GM23248 (cell line): ENCODE results near the gene FITM1. TPM values are rescaled to one million over a fixed set of nuclear protein-coding genes. Genes with fewer than 3 reads are reported as not detected.

ENCODE experiments used
- DNase-seq: peaks from one replicate; pipeline ENCODE4 v3.0.0-alpha.2; 2015
- H2AFZ ChIP-seq: fragments of 200-600 bp; sonication (generic); 2 replicates; pipeline ENCODE4 v1.6.1; 2016; ENCODE audit warnings: antibody characterized with exemption
- H3F3A ChIP-seq: fragments of 200-600 bp; sonication (generic); 2 replicates; pipeline ENCODE4 v1.6.1; 2016; ENCODE audit warnings: mild to moderate bottlenecking, antibody characterized with exemption, mixed run types; ENCODE audit not compliant: insufficient read depth
- H3K27ac ChIP-seq: fragments of 200-600 bp; sonication (generic); 2 replicates; pipeline ENCODE4 v1.5.1; 2016; ENCODE audit warnings: mild to moderate bottlenecking
- H3K27me3 ChIP-seq: fragments of 200-600 bp; sonication (generic); replicated peaks from 2 replicates; pipeline ENCODE4 v1.6.1; 2016; ENCODE audit warnings: mild to moderate bottlenecking; ENCODE audit not compliant: insufficient read depth
- H3K36me3 ChIP-seq: fragments of 200-600 bp; sonication (generic); 2 replicates; pipeline ENCODE4 v1.6.1; 2016; ENCODE audit warnings: low read depth, mild to moderate bottlenecking
- H3K4me1 ChIP-seq: fragments of 200-600 bp; sonication (generic); 2 replicates; pipeline ENCODE4 v1.6.1; 2016; ENCODE audit warnings: mild to moderate bottlenecking; ENCODE audit not compliant: insufficient read depth
- H3K4me2 ChIP-seq: fragments of 200-600 bp; sonication (generic); one replicate; pipeline ENCODE4 v1.6.1; 2016; ENCODE audit warnings: mild to moderate bottlenecking; ENCODE audit not compliant: unreplicated experiment
- H3K4me3 ChIP-seq: fragments of 200-600 bp; sonication (generic); 2 replicates; pipeline ENCODE4 v1.5.1; 2016; ENCODE audit warnings: mild to moderate bottlenecking
- H3K79me2 ChIP-seq: fragments of 200-600 bp; sonication (generic); 2 replicates; pipeline ENCODE4 v1.6.1; 2016; ENCODE audit warnings: mild to moderate bottlenecking; ENCODE audit not compliant: insufficient read depth
- H3K9ac ChIP-seq: fragments of 200-600 bp; sonication (generic); 2 replicates; pipeline ENCODE4 v1.6.1; 2016; ENCODE audit warnings: mild to moderate bottlenecking
- H3K9me2 ChIP-seq: fragments of 200-600 bp; sonication (generic); 2 replicates; pipeline ENCODE4 v1.6.1; 2016; ENCODE audit warnings: mixed run types, mild to moderate bottlenecking, moderate library complexity; ENCODE audit not compliant: insufficient read depth
- H3K9me3 ChIP-seq: fragments of 200-600 bp; sonication (generic); one replicate; pipeline ENCODE4 v1.6.1; 2017; ENCODE audit warnings: low read depth
- H4K20me1 ChIP-seq: fragments of 200-600 bp; sonication (generic); 2 replicates; pipeline ENCODE4 v1.6.0; 2016; ENCODE audit not compliant: insufficient read depth
- EZH2 ChIP-seq: fragments of 200-600 bp; sonication (generic); IDR thresholded peaks from 2 replicates; pipeline ENCODE4 v1.6.1; 2018; ENCODE audit warnings: antibody characterized with exemption, mild to moderate bottlenecking; ENCODE audit not compliant: insufficient read depth, poor library complexity, severe bottlenecking
- EZH2phosphoT487 ChIP-seq: fragments of 200-600 bp; sonication (generic); IDR thresholded peaks from 2 replicates; pipeline ENCODE4 v1.6.1; 2018; ENCODE audit warnings: antibody characterized with exemption, moderate library complexity, mild to moderate bottlenecking, low read depth; ENCODE audit not compliant: insufficient read depth
- WGBS, 2 experiments: methylation state at CpG; one replicate each; pipeline ENCODE4 v1.1.6; 2015 to 2017; ENCODE audit warnings: low lambda C conversion rate in 2 of 2, low coverage in 1 of 2; ENCODE audit errors: missing lambda C conversion rate in 2 of 2; 5-methylcytosine and 5-hydroxymethylcytosine counted together
- in situ Hi-C: fragments of 300-500 bp; cut with MboI; formaldehyde crosslinking; loops from 2 replicates; pipeline ENCODE4 v1.15.0; 2020
- polyA plus RNA-seq: library from polyadenylated mRNA; unstranded; fragments of >200 nt; fragmentation: Nextera tagmentation; extraction: Ambion mirVana; gene quantifications from 2 replicates; pipeline ENCODE4 v1.2.1, GENCODE V29; 2016
- total RNA-seq: library from RNA; depleted of rRNA; stranded (reverse); fragments of >200 nt; shearing (Covaris generic); gene quantifications from 2 replicates; pipeline ENCODE4 v1.2.3, GENCODE V29; 2014

Gene FITM1
- total and polyA plus RNA-seq, 2 experiments from 2014 or later = not detected

DNA sequence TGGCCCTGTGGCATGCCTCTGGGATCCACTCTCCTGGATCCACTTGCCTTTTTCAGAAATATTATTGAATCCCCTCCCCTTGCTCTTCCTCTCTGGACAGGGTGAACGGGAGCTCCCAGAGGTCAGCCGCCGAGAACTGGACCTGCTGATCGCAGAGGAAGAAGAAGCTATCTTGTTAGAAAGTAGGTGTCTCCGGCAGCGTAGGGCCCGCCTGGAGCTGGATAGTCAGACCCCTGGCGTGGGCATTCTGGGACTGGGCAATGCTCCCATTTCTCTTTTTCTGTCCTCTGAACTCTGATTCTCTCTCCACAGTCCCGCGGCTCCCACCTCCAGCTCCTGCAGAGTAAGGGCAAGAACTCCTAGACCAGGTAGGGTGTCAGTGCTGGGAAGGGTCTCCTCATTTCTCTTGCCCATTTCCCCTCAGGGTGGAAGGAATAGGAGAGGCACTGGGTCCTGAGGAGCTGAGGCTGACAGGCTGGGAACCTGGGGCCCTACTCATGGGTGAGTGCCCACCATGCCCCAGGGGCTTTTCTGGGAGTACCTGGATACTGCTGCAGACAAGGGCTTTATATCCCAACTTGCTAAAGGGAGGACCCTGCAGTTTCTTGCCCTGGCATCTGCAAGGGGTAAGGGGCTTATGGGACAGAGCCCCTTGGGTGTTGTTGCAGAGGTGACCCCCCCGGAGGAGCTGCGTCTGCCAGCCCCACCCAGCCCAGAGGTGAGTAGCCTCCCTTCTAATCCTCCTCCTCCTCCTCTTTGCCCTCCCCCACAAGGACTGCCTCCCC lies 46.8 kb downstream of the FITM1 start:
- Histone ChIP-seq H3K9me3 (no peaks in the 10 kb centered on the region), H2AFZ (no peak overlapping the region), H4K20me1 (no peaks in the 10 kb centered on the region), H3K4me3 (no peak overlapping the region), H3K27me3 (no peaks in the 10 kb centered on the region), H3K9me2 (no peaks in the 10 kb centered on the region), H3K4me2 (no peak overlapping the region), H3K27ac (no peak overlapping the region), H3F3A (peaks cover 22% of the 10 kb centered on the region), H3K9ac (no peak overlapping the region), H3K36me3 (peaks cover 28% of the 10 kb centered on the region; the same call in 1 of the 2 replicates), H3K79me2 (no peaks in the 10 kb centered on the region), H3K4me1 (peaks cover 9% of the 10 kb centered on the region; the same call in 1 of the 2 replicates)
- DNase-seq = no peak
- WGBS, 2 experiments = 83 to 85% methylated on average over 10 to 12 of the region's 12 CpGs
- in situ Hi-C loops = no loop called here
- TF ChIP-seq EZH2phosphoT487 = no peak
- TF ChIP-seq EZH2 = no peak

GRCh38 chr14:24177891-24178290 lies 47.4 kb downstream of the FITM1 start:
- in situ Hi-C loops = no loop called here

DNA sequence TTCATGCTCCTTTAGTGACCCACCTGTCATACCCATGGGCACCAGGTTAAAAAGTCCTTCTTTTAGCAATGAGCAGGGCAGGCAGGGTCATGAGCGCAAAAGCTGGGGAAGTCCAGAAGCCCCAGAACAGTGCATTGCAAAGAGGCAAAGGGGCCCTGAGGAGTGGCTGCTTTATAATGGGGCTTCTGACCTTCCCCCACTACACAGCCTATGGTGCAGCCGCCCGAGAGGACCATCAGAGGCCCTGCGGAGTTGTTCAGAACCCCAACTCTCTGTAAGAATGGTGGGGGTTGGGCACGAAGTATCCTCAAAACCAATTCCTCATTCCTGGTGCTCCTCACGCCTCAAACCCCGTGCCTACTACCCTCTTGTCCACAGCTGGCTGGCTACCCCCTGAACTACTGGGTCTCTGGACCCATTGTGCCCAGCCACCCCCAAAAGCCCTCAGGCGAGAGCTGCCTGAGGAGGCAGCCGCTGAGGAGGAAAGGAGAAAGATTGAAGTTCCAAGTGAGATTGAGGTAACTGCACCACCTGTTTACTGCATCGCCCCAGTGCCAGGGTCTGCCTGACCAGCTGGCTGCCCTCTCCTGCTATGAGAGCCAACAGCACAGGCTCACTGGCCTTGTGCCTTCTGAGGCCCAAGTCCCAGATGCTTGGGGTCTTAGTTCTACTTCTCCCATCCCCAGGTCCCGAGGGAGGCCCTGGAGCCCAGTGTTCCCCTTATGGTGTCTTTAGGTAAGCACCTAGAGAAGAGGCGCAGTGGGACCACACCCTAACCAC lies 48.1 kb downstream of the FITM1 start:
- Histone ChIP-seq H3K4me3 (no peak overlapping the region), H3K27ac (no peak overlapping the region), H3K9me3 (no peaks in the 10 kb centered on the region), H2AFZ (no peak overlapping the region), H3K79me2 (no peaks in the 10 kb centered on the region), H3K9me2 (no peaks in the 10 kb centered on the region), H3K4me2 (no peak overlapping the region), H3K9ac (no peak overlapping the region), H4K20me1 (no peaks in the 10 kb centered on the region), H3K27me3 (no peaks in the 10 kb centered on the region), H3K4me1 (peaks cover 9% of the 10 kb centered on the region; the same call in 1 of the 2 replicates), H3F3A (peaks cover 22% of the 10 kb centered on the region), H3K36me3 (peaks cover 28% of the 10 kb centered on the region; the same call in 1 of the 2 replicates)
- no peak for DNase-seq
- TF ChIP-seq EZH2phosphoT487 (no peak), EZH2 (no peak)
- WGBS, 2 experiments = 93% methylated on average over 12 of the region's 12 CpGs
- in situ Hi-C loops = no loop called here

More at GRCh38 chr14:24177891-24178290, 47.4 kb downstream of the FITM1 start:
- no peaks in the 10 kb centered on the region for H4K20me1 ChIP-seq
- H3K27me3 ChIP-seq = no peaks in the 10 kb centered on the region
- no peak overlapping the region for H3K4me2 ChIP-seq
- H3K4me1 ChIP-seq = peaks cover 9% of the 10 kb centered on the region; the same call in 1 of the 2 replicates
- H3K9ac ChIP-seq = no peak overlapping the region
- H3F3A ChIP-seq = peaks cover 22% of the 10 kb centered on the region
- H3K36me3 ChIP-seq = peaks cover 28% of the 10 kb centered on the region; the same call in 1 of the 2 replicates
- no peak for DNase-seq
- WGBS, 2 experiments = 89 to 94% methylated on average over 14 of the region's 14 CpGs
- H3K27ac ChIP-seq = no peak overlapping the region
- no peaks in the 10 kb centered on the region for H3K9me2 ChIP-seq
- no peak for TF ChIP-seq EZH2
- no peak for TF ChIP-seq EZH2phosphoT487
- no peak overlapping the region for H2AFZ ChIP-seq
- H3K79me2 ChIP-seq = no peaks in the 10 kb centered on the region
- no peak overlapping the region for H3K4me3 ChIP-seq
- H3K9me3 ChIP-seq = no peaks in the 10 kb centered on the region

GRCh38 chr14:24179294-24179960 lies 49.0 kb downstream of the FITM1 start:
- TF ChIP-seq EZH2phosphoT487 (no peak), EZH2 (no peak)
- 83 to 87% methylated on average over 12 to 14 of the region's 14 CpGs for WGBS, 2 experiments
- peak overlapping the region; percentile 68 for H3K9ac ChIP-seq

More at GRCh38 chr14:24179294-24179960, 49.0 kb downstream of the FITM1 start:
- DNase-seq = no peak
- Histone ChIP-seq H3K27ac (peak overlapping the region; percentile 86), H3K9me3 (no peaks in the 10 kb centered on the region), H3K27me3 (no peaks in the 10 kb centered on the region), H3K36me3 (peaks cover 28% of the 10 kb centered on the region; the same call in 1 of the 2 replicates), H3K4me3 (no peak overlapping the region), H3K9me2 (no peaks in the 10 kb centered on the region), H3K4me1 (peaks cover 9% of the 10 kb centered on the region; the same call in 1 of the 2 replicates), H4K20me1 (no peaks in the 10 kb centered on the region), H3K79me2 (no peaks in the 10 kb centered on the region), H3F3A (peaks cover 22% of the 10 kb centered on the region), H3K4me2 (peak overlapping the region; percentile 21), H2AFZ (no peak overlapping the region)
- in situ Hi-C loops = no loop called here
